Spleen (tissue), 11 donors: ENCODE measurements around the gene SMIM36. TPM values are rescaled to one million over a fixed set of nuclear protein-coding genes. Genes with fewer than 3 reads are reported as not detected.

Experiments
- DNase-seq: peaks from one replicate; pipeline ENCODE4 v3.0.0-alpha.2; 2020
- H3K27ac ChIP-seq, 8 donors: fragments of 200-600 bp; sonication (generic) in 7 of 8; 1 replicate in 4 of 8; 2 replicates in 4 of 8; pipeline versions ENCODE4 v1.5.0 to v1.8.0; 2016 to 2021; ENCODE audit warnings: inconsistent platforms in 4 of 8, mild to moderate bottlenecking in 4 of 8, moderate library complexity in 1 of 8
- H3K27me3 ChIP-seq, 7 donors: fragments of 200-600 bp; sonication (generic) in 6 of 7; replicated peaks in 1 of 7; 1 replicate in 4 of 7; 2 replicates in 3 of 7; pipeline versions ENCODE4 v1.5.0 to v1.8.0; 2016 to 2021; ENCODE audit warnings: inconsistent platforms in 3 of 7, mild to moderate bottlenecking in 1 of 7
- H3K36me3 ChIP-seq, 6 donors: fragments of 200-600 bp; sonication (generic) in 5 of 6; 1 replicate in 4 of 6; 2 replicates in 2 of 6; pipeline versions ENCODE4 v1.5.0 to v1.8.0; 2016 to 2021; ENCODE audit warnings: inconsistent platforms in 2 of 6
- H3K4me1 ChIP-seq, 6 donors: fragments of 200-600 bp; sonication (generic) in 5 of 6; 1 replicate in 3 of 6; 2 replicates in 3 of 6; pipeline versions ENCODE4 v1.5.0 to v1.8.0; 2016 to 2021; ENCODE audit warnings: inconsistent platforms in 3 of 6
- H3K4me3 ChIP-seq, 8 donors: fragments of 200-600 bp; sonication (generic) in 7 of 8; 1 replicate in 4 of 8; 2 replicates in 4 of 8; pipeline versions ENCODE4 v1.5.0 to v1.8.0; 2016 to 2021; ENCODE audit warnings: inconsistent platforms in 4 of 8, mild to moderate bottlenecking in 4 of 8, moderate library complexity in 2 of 8
- H3K9me3 ChIP-seq, 8 donors: fragments of 200-600 bp; sonication (generic) in 7 of 8; 1 replicate in 4 of 8; 2 replicates in 4 of 8; pipeline versions ENCODE4 v1.5.0 to v1.8.0; 2016 to 2021; ENCODE audit warnings: inconsistent platforms in 4 of 8
- POLR2A ChIP-seq, 3 donors: fragments of 450-650 bp; IDR thresholded peaks; one replicate each; pipeline ENCODE4 v1.5.1; 2017; ENCODE audit warnings: antibody characterized with exemption in 3 of 3, mild to moderate bottlenecking in 1 of 3
- POLR2AphosphoS5 ChIP-seq, 3 donors: sonication (generic); formaldehyde crosslinking; IDR thresholded peaks; one replicate each; pipeline ENCODE4 v1.5.1; 2017; ENCODE audit warnings: antibody characterized with exemption in 3 of 3
- WGBS, 5 donors: extraction: QIAGEN DNeasy Blood & Tissue Kit in 3 of 5; methylation state at CpG; one replicate each; pipeline versions ENCODE4 v1.1.5 to v1.1.7; 2013 to 2018; 5-methylcytosine and 5-hydroxymethylcytosine counted together
- intact Hi-C: fragments of 100-400 bp; cut with DNase I; formaldehyde crosslinking; loops from one replicate; pipeline ENCODE4 v1.15.0; 2023; ENCODE audit warnings: low total_unique reads
- polyA plus RNA-seq, 3 donors: library from polyadenylated mRNA; stranded (reverse); fragments of 200-250 nt; gene quantifications; one replicate each; pipeline ENCODE4 v1.2.1, GENCODE V29; 2013
- total RNA-seq, 7 donors: library from RNA; depleted of rRNA in 3 of 7; stranded (reverse); fragments of >200 nt in 3 of 7; fragmentation: NEBNext Ultra II Directional in 4 of 7; extraction: Animal tissue kit (Norgen Biotek cat#: 25700) in 4 of 7; gene quantifications; one replicate each; pipeline versions ENCODE4 v1.1.0 to v1.2.1, GENCODE V29; 2016 to 2021
- TF ChIP-seq, protein P1 (sequence below), 11 experiments: fragments of 200-600 bp in 7 of 11; fragments of 450-650 bp in 4 of 11; sonication (generic) in 4 of 11; IDR thresholded peaks in 8 of 11; conservative IDR thresholded peaks in 3 of 11; 1 replicate in 7 of 11; 2 replicates in 4 of 11; pipeline versions ENCODE4 v1.4.0 to v1.8.0; 2016 to 2021; ENCODE audit warnings: antibody characterized with exemption in 11 of 11, inconsistent platforms in 4 of 11, mild to moderate bottlenecking in 1 of 11
- donor health status: healthy with polysubstance abuse.
- donor health status: DM: no; HTN: no; CAD: no; lungs with moderate emphysema.
- donor health status: DM: no; HTN: no; CAD: no.
- donor health status: Bipolar disorder and iron deficiency.
- donor health status: healthy.
- donor health status: DM: no; HTN: no; CAD: no.
- donor health status: DM: yes; HTN: yes; CAD: no.

SMIM36 gene
- total and polyA plus RNA-seq, 10 donors: not detected

DNA sequence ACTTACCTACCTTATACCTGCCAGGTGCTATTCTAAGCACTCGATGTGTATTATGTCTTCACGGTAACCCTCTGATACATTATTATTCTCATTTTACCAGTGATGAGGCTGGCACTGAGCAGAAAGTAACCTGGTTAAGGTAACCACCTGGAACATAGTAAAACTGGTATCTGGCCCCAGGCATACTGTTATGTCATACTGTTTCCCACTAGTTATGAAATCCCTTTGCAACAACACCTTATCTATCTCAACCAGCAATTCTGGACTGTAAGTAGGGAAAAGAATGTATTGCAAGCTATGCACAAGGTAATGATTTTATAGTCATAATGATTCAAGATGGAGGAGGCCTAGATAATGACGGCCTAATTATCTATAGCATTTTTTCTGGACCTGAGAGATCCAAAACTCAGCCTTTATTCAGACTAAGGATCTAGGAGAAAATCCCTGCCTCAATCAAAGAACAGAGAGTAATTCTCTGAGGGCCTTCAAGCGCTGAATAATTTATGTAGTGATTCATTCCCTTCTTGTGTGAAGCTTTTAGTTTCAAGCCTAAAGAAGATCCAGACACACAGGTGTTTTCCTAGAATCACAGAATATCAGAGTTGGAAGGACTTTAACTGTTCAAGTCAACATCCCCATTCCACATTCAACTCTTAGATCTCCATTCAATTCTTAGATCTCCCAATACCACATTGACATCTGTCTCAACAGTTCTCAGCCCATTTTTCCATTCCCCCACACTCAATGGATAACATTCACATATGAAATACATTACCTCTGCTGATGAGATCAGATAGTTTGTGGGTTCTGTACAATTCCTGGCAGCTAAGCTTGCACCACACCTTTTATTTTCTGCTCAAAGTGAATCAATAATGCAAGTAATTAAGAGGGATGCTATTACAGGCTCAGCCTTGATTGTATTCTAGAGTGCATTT is 74.8 kb downstream of the SMIM36 start:
- DNase-seq: no peak
- 85 to 93% (median 91%) methylated on average over 4 of the region's 4 CpGs for WGBS, 5 donors
- Histone ChIP-seq H3K27me3 (no peaks in the 10 kb centered on the region), H3K4me3 (peak overlapping the region in 2 of 8 donors; percentile 12 to 37), H3K36me3 (no peaks in the 10 kb centered on the region), H3K4me1 (peaks cover 0 to 21% (median 18%) of the 10 kb centered on the region in 6 donors), H3K9me3 (no peaks in the 10 kb centered on the region), H3K27ac (peak overlapping the region in 5 of 8 donors; percentile 29 to 66 (median 58))
- intact Hi-C loops: no loop called here
- TF ChIP-seq POLR2A (IDR thresholded peaks at IDR 0.05): no peak
- no peak for TF ChIP-seq POLR2AphosphoS5 (IDR thresholded peaks at IDR 0.05)
- TF ChIP-seq, protein P1, sequence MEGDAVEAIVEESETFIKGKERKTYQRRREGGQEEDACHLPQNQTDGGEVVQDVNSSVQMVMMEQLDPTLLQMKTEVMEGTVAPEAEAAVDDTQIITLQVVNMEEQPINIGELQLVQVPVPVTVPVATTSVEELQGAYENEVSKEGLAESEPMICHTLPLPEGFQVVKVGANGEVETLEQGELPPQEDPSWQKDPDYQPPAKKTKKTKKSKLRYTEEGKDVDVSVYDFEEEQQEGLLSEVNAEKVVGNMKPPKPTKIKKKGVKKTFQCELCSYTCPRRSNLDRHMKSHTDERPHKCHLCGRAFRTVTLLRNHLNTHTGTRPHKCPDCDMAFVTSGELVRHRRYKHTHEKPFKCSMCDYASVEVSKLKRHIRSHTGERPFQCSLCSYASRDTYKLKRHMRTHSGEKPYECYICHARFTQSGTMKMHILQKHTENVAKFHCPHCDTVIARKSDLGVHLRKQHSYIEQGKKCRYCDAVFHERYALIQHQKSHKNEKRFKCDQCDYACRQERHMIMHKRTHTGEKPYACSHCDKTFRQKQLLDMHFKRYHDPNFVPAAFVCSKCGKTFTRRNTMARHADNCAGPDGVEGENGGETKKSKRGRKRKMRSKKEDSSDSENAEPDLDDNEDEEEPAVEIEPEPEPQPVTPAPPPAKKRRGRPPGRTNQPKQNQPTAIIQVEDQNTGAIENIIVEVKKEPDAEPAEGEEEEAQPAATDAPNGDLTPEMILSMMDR (IDR thresholded peaks at IDR 0.05 in 8 of 11, conservative IDR thresholded peaks at IDR 0.05 in 3 of 11): no peak

GRCh38 chr17:55435408-55435807 is 75.8 kb downstream of the SMIM36 start:
- no peaks in the 10 kb centered on the region for H3K36me3 ChIP-seq
- 68 to 86% (median 76%) methylated on average over 4 of the region's 4 CpGs for WGBS, 5 donors
- intact Hi-C loops: no loop called here
- H3K27ac ChIP-seq: no peak overlapping the region
- no peak for DNase-seq
- H3K27me3 ChIP-seq: no peaks in the 10 kb centered on the region
- H3K4me3 ChIP-seq: no peak overlapping the region
- no peaks in the 10 kb centered on the region for H3K9me3 ChIP-seq
- peaks cover 0 to 28% (median 22%) of the 10 kb centered on the region in 6 donors for H3K4me1 ChIP-seq
- TF ChIP-seq, protein P1 (IDR thresholded peaks at IDR 0.05 in 8 of 11, conservative IDR thresholded peaks at IDR 0.05 in 3 of 11): no peak
- TF ChIP-seq POLR2A (IDR thresholded peaks at IDR 0.05) (no peak), POLR2AphosphoS5 (IDR thresholded peaks at IDR 0.05) (no peak)

GRCh38 chr17:55434721-55435120 is 76.5 kb downstream of the SMIM36 start:
- H3K27ac ChIP-seq: no peak overlapping the region
- 60 to 75% (median 67%) methylated on average over 1 of the region's 1 CpG for WGBS, 5 donors
- intact Hi-C loops: no loop called here

More at GRCh38 chr17:55434721-55435120, 76.5 kb downstream of the SMIM36 start:
- no peak for DNase-seq
- Histone ChIP-seq H3K4me3 (no peak overlapping the region), H3K4me1 (peaks cover 0 to 32% (median 23%) of the 10 kb centered on the region in 6 donors), H3K36me3 (no peaks in the 10 kb centered on the region), H3K9me3 (no peaks in the 10 kb centered on the region), H3K27me3 (no peaks in the 10 kb centered on the region)
- TF ChIP-seq POLR2AphosphoS5 (IDR thresholded peaks at IDR 0.05) (no peak), POLR2A (IDR thresholded peaks at IDR 0.05) (no peak)
- TF ChIP-seq, protein P1 (IDR thresholded peaks at IDR 0.05 in 8 of 11, conservative IDR thresholded peaks at IDR 0.05 in 3 of 11): no peak
